GM12878 (cell line): ENCODE results near the gene TMEM244. TPM values are rescaled to one million over a fixed set of nuclear protein-coding genes. Genes with fewer than 3 reads are reported as not detected.

Experiments
- ATAC-seq: fragments of 200-7000 bp; cut with Tn5 transposase; 3 replicates; pipeline ENCODE4 v1.9.1; 2020; ENCODE audit warnings: mild to moderate bottlenecking, moderate library complexity
- BruUV-seq: library from RNA; stranded (reverse); fragments of 400-500 nt; replicated peaks from 2 replicates; lab custom pipeline; 2021; lab: Mats Ljungman, UMichigan
- CTCF ChIA-PET: fragments of 300-600 bp; sonication (Branson Sonifier 250); formaldehyde crosslinking; extraction: SDS; loops from one replicate; lab custom pipeline; 2021; ENCODE audit warnings: inconsistent platforms; lab: Yijun Ruan, JAX
- POLR2A ChIA-PET: fragments of 350-600 bp; formaldehyde crosslinking; extraction: SDS; loops from one replicate; lab custom pipeline; 2021; ENCODE audit warnings: inconsistent platforms; lab: Charles Lee
- RAD21 ChIA-PET: fragments of 300-600 bp; sonication (Branson Sonifier 250); formaldehyde crosslinking; loops from one replicate; lab custom pipeline; 2023; ENCODE audit warnings: antibody characterized with exemption; ENCODE audit not compliant: unreplicated experiment; lab: Charles Lee
- SMC1A ChIA-PET: fragments of 300-600 bp; sonication (Branson Sonifier 250); formaldehyde crosslinking; loops from one replicate; lab custom pipeline; 2023; ENCODE audit not compliant: unreplicated experiment, uncharacterized antibody; lab: Charles Lee
- DNase-seq: peaks from one replicate; pipeline ENCODE4 v3.0.0-alpha.2; 2011; ENCODE audit warnings: low read depth, low spot score
- FAIRE-seq: peaks from 3 replicates; lab custom pipeline; 2011; peaks lifted over from hg19 to GRCh38; lab: Jason Lieb, UNC
- H2AFZ ChIP-seq: 2 replicates; pipeline ENCODE4 v1.6.0; 2011; ENCODE audit warnings: low read depth, low read length, control low read depth; ENCODE audit not compliant: control insufficient read depth
- H3K27ac ChIP-seq: 2 replicates; pipeline ENCODE4 v1.5.1; 2011; ENCODE audit warnings: control low read depth; ENCODE audit not compliant: control insufficient read depth, insufficient read depth
- H3K27me3 ChIP-seq, 2 experiments: replicated peaks in 1 of 2; 2 replicates each; pipeline versions ENCODE4 v1.6.0 to v1.6.1; 2011; ENCODE audit warnings: low read length in 1 of 2; ENCODE audit not compliant: control insufficient read depth in 2 of 2, insufficient read depth in 2 of 2
- H3K36me3 ChIP-seq, 2 experiments: 2 replicates each; pipeline ENCODE4 v1.5.1; 2011; ENCODE audit warnings: low read length in 1 of 2; ENCODE audit not compliant: control insufficient read depth in 2 of 2, insufficient read depth in 2 of 2
- H3K4me1 ChIP-seq: 2 replicates; pipeline ENCODE4 v1.6.1; 2011; ENCODE audit warnings: mild to moderate bottlenecking, low read length, moderate library complexity, mixed read lengths; ENCODE audit not compliant: control insufficient read depth, insufficient read depth
- H3K4me2 ChIP-seq: 2 replicates; pipeline ENCODE4 v1.6.0; 2011; ENCODE audit warnings: control low read depth; ENCODE audit not compliant: control insufficient read depth, insufficient read depth
- H3K4me3 ChIP-seq: fragments of 200-600 bp; sonication (generic); 2 replicates; pipeline ENCODE4 v1.5.1; 2016
- H3K79me2 ChIP-seq: 2 replicates; pipeline ENCODE4 v1.6.0; 2011; ENCODE audit warnings: low read length; ENCODE audit not compliant: control insufficient read depth, insufficient read depth
- H3K9ac ChIP-seq: 2 replicates; pipeline ENCODE4 v1.8.0; 2011; ENCODE audit warnings: low read length, control low read depth, mixed read lengths; ENCODE audit not compliant: control insufficient read depth, insufficient read depth
- H3K9me3 ChIP-seq: replicated peaks from 3 replicates; pipeline ENCODE4 v1.5.1; 2011; ENCODE audit warnings: mild to moderate bottlenecking, low read length; ENCODE audit not compliant: control insufficient read depth, insufficient read depth
- H4K20me1 ChIP-seq: 2 replicates; pipeline ENCODE4 v1.6.0; 2011; ENCODE audit not compliant: control insufficient read depth, insufficient read depth
- CREM ChIP-seq: IDR thresholded peaks from 2 replicates; pipeline ENCODE4 v1.6.1; 2014; ENCODE audit warnings: antibody characterized with exemption, low read depth
- HDGF ChIP-seq: fragments of 450-650 bp; IDR thresholded peaks from 2 replicates; pipeline ENCODE4 v1.6.1; 2016; ENCODE audit warnings: antibody characterized with exemption
- IRF5 ChIP-seq: fragments of 450-650 bp; IDR thresholded peaks from 2 replicates; pipeline ENCODE4 v1.6.1; 2017; ENCODE audit warnings: borderline replicate concordance
- MYB ChIP-seq: fragments of 150-350 bp; IDR thresholded peaks from 2 replicates; pipeline ENCODE4 v1.6.1; 2014; ENCODE audit warnings: mild to moderate bottlenecking, low read depth, low read length, borderline replicate concordance
- PKNOX1 ChIP-seq: fragments of 450-650 bp; IDR thresholded peaks from 2 replicates; pipeline ENCODE4 v1.6.1; 2016; ENCODE audit warnings: mild to moderate bottlenecking
- POU2F2 ChIP-seq: IDR thresholded peaks from 3 replicates; pipeline ENCODE4 v1.6.1; 2011; ENCODE audit warnings: low read depth, mild to moderate bottlenecking, low read length, borderline replicate concordance
- RUNX3 ChIP-seq: IDR thresholded peaks from 2 replicates; pipeline ENCODE4 v1.6.1; 2012; ENCODE audit warnings: low read length, inconsistent platforms
- ZBTB33 ChIP-seq: fragments of 450-650 bp; IDR thresholded peaks from 2 replicates; pipeline ENCODE4 v1.6.1; 2017; ENCODE audit warnings: mild to moderate bottlenecking
- WGBS: methylation state at CpG from one replicate; pipeline ENCODE4 v1.1.6; 2016; ENCODE audit warnings: low lambda C conversion rate; ENCODE audit not compliant: insufficient replicate concordance, insufficient coverage; ENCODE audit errors: missing lambda C conversion rate; 5-methylcytosine and 5-hydroxymethylcytosine counted together
- in situ Hi-C: fragments of 300-500 bp; cut with MboI; formaldehyde crosslinking; loops from 9 replicates; pipeline ENCODE4 v1.14.3; 2018; ENCODE audit warnings: mixed read lengths
- intact Hi-C: fragments of 100-400 bp; cut with micrococcal nuclease; formaldehyde crosslinking; loops from one replicate; pipeline ENCODE4 v1.14.2; 2022; ENCODE audit not compliant: unreplicated experiment
- polyA plus RNA-seq, 11 experiments: library from polyadenylated mRNA; depleted of rRNA in 4 of 11; unstranded in 6 of 11; stranded (reverse) in 5 of 11; fragments of >200 nt; fragmentation: Nextera tagmentation in 4 of 11; fragmentation: Illumina TruSeq in 1 of 11; extraction: Ambion mirVana in 4 of 11; extraction: Trizol in 1 of 11; gene quantifications; 1 replicate in 1 of 11; 2 replicates in 10 of 11; pipeline versions ENCODE4 v1.2.1 to v1.2.3, GENCODE V29; 2011 to 2016; ENCODE audit warnings: inconsistent platforms in 2 of 11, missing spikeins in 2 of 11, low read depth in 1 of 11
- total RNA-seq, 4 experiments: library from RNA; depleted of rRNA in 3 of 4; stranded (reverse); fragments of >200 nt in 3 of 4; fragmentation: Illumina TruSeq in 1 of 4; extraction: Trizol in 1 of 4; gene quantifications; 2 replicates each; pipeline versions ENCODE4 v1.2.1 to v1.2.3, GENCODE V29; 2013 to 2021

Gene TMEM244
- total and polyA plus RNA-seq, 10 of the 15 experiments (the other 5 are each of a cell fraction or from before 2014, with no cell fraction given), result 0.14 TPM; not detected in 9

GRCh38 chr6:129872586-129872985 is 11.5 kb upstream of the TMEM244 start (continued):
- no peak for TF ChIP-seq IRF5

- no peaks in the 10 kb centered on the region for H3K9me3 ChIP-seq
- WGBS, result 67% methylated on average over 3 of the region's 3 CpGs
- ChIA-PET SMC1A (interaction anchor here (1.3 kb wide), 1 partner anchor 12 kb away, joined by 6 read pairs; no protein-coding TSS in a partner anchor), POLR2A (interaction anchor here (0.5 kb wide), 1 partner anchor 11 kb away, joined by 8 read pairs; no protein-coding TSS in a partner anchor), CTCF (interaction anchor here (1.8 kb wide), 1 partner anchor 165 kb away, joined by 4 read pairs; no protein-coding TSS in a partner anchor), RAD21 (interaction anchor here (0.6 kb wide), 1 partner anchor 157 kb away, joined by 3 read pairs; no protein-coding TSS in a partner anchor)
- H3K79me2 ChIP-seq, result no peaks in the 10 kb centered on the region
- no peak overlapping the region for H3K4me2 ChIP-seq
- no peak overlapping the region for H3K9ac ChIP-seq
- no peaks in the 10 kb centered on the region for H3K27me3 ChIP-seq
- no peaks in the 10 kb centered on the region for H3K36me3 ChIP-seq
- no peak overlapping the region for H3K4me3 ChIP-seq
- no peak overlapping the region for H2AFZ ChIP-seq
- ATAC-seq, result no peak
- no peak for FAIRE-seq
- intact Hi-C loops (no loop called here), in situ Hi-C loops (no loop called here)
- no peak for DNase-seq
- no peak for TF ChIP-seq HDGF
- TF ChIP-seq CREM, result no peak
- TF ChIP-seq MYB, result no peak
- TF ChIP-seq RUNX3, result no peak
- no peak for TF ChIP-seq POU2F2
- no peak for TF ChIP-seq PKNOX1
- TF ChIP-seq ZBTB33, result no peak
- BruUV-seq, result no TSS peak
- H3K27ac ChIP-seq, result no peak overlapping the region
- H3K4me1 ChIP-seq, result peaks cover 7% of the 10 kb centered on the region; the same call in 1 of the 2 replicates
- H4K20me1 ChIP-seq, result no peaks in the 10 kb centered on the region
Observed at GRCh38 chr6:129871221-129871620, 10.1 kb upstream of the TMEM244 start.
